ENCODE data around the gene TANGO2.
"Not testable (repeated sequence)": the region's sequence is repeated elsewhere in the genome, so short reads cannot be mapped to it uniquely, and the experiment has no call there.

Gene TANGO2

GRCh38 chr22:20066617-20067383, 45.9 kb downstream of the TANGO2 start:
- no peak for DNase-seq

- not testable (repeated sequence) for DNase-seq
Observed at GRCh38 chr22:20067384-20067682, 46.4 kb downstream of the TANGO2 start.

- DNase-seq: no peak
Observed at GRCh38 chr22:20068640-20069039, 47.7 kb downstream of the TANGO2 start.

GRCh38 chr22:20069331-20070042, 48.6 kb downstream of the TANGO2 start:
- DNase-seq: no peak

GRCh38 chr22:20071524-20071972, 50.6 kb downstream of the TANGO2 start:
- no peak for DNase-seq

- DNase-seq: no peak
Observed at GRCh38 chr22:20076627-20077172, 55.8 kb downstream of the TANGO2 start.

GRCh38 chr22:20079745-20080444, 59.0 kb downstream of the TANGO2 start, which contains the start of gene DGCR8:
TSS of gene DGCR8 (plus strand) at chr22:20080241. CDS start at chr22:20085964, 5,723 bp downstream.
- peak; percentile 71 for DNase-seq

- peak; percentile 75 for DNase-seq
Observed at GRCh38 chr22:20080445-20080775, 59.5 kb downstream of the TANGO2 start.

GRCh38 chr22:20080776-20081654, 60.1 kb downstream of the TANGO2 start:
- no peak for DNase-seq

GRCh38 chr22:20083157-20083890, 62.4 kb downstream of the TANGO2 start:
- DNase-seq: no peak

- DNase-seq: no peak
Observed at GRCh38 chr22:20083891-20084546, 63.1 kb downstream of the TANGO2 start.

- no peak for DNase-seq
Observed at GRCh38 chr22:20084547-20085413, 63.9 kb downstream of the TANGO2 start.

GRCh38 chr22:20085651-20086050, 64.7 kb downstream of the TANGO2 start:
- DNase-seq: no peak

- DNase-seq: no peak
Observed at GRCh38 chr22:20086101-20086599, 65.2 kb downstream of the TANGO2 start.

GRCh38 chr22:20086763-20087162, 65.9 kb downstream of the TANGO2 start:
- DNase-seq: no peak

- no peak for DNase-seq
Observed at GRCh38 chr22:20087319-20088262, 66.7 kb downstream of the TANGO2 start.

GRCh38 chr22:20088263-20088648, 67.3 kb downstream of the TANGO2 start:
- no peak for DNase-seq

- no peak for DNase-seq
Observed at GRCh38 chr22:20089226-20089976, 68.5 kb downstream of the TANGO2 start.
